ENCODE results near the gene CREB3.

DNA sequence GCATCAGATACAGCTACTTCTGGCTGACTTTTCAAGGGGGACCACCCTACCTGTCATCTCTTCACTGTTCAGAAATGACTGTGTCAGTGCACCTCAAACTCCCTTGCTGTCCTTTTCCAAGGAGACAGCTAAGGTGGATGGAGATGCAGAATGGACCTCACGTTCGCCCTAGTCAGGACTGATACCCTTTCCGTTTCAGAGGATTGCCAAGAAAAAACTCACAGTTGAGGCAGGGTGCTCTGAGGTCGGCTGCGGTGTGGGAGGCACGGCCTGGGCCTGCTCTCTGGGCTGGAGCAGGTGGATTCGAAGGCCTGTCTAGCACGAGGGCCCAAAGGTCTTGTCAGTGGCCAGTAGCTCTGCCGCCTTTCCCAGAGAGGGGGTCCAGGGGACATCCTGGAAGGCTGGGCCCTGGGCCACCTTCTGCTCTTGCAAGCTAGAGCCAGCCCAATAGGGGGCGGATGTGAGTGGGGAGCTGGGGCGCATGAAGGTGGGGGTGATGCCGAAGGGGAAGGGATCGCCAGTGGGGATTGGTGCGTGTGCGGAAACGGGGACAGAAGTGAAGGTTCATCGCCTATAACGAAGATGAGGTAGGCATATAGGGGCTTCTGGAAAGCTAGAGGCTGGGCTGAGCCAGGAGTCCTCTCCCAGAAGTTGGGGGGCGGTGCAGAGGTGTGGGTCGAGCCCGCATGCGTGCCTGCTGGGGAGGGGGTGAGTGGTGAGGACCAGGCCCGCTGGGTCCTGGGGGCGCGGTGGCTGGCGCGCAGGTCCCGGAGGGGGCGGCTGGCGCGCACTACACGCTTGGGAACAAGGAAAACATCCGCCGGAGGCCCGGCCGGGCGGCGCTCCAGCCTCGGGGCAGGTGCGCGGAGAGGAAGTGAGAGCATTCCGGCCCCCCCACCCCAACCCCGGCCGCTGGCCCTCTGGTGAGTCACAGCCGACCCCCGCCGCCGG, 24.1 kb downstream of the CREB3 start:
- no peak for TF ChIP-seq EZH2 (IDR thresholded peaks at IDR 0.05; ENCODE audit: borderline replicate concordance, low read depth, low read length, severe bottlenecking)
- TF ChIP-seq, protein P1, sequence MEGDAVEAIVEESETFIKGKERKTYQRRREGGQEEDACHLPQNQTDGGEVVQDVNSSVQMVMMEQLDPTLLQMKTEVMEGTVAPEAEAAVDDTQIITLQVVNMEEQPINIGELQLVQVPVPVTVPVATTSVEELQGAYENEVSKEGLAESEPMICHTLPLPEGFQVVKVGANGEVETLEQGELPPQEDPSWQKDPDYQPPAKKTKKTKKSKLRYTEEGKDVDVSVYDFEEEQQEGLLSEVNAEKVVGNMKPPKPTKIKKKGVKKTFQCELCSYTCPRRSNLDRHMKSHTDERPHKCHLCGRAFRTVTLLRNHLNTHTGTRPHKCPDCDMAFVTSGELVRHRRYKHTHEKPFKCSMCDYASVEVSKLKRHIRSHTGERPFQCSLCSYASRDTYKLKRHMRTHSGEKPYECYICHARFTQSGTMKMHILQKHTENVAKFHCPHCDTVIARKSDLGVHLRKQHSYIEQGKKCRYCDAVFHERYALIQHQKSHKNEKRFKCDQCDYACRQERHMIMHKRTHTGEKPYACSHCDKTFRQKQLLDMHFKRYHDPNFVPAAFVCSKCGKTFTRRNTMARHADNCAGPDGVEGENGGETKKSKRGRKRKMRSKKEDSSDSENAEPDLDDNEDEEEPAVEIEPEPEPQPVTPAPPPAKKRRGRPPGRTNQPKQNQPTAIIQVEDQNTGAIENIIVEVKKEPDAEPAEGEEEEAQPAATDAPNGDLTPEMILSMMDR (IDR thresholded peaks at IDR 0.05; ENCODE audit: borderline replicate concordance, extremely low read depth, low read length, poor library complexity, severe bottlenecking), result peak; percentile 83

Measured in DND-41 (cell line).